ENCODE results near the gene NACA.

Gene NACA

DNA sequence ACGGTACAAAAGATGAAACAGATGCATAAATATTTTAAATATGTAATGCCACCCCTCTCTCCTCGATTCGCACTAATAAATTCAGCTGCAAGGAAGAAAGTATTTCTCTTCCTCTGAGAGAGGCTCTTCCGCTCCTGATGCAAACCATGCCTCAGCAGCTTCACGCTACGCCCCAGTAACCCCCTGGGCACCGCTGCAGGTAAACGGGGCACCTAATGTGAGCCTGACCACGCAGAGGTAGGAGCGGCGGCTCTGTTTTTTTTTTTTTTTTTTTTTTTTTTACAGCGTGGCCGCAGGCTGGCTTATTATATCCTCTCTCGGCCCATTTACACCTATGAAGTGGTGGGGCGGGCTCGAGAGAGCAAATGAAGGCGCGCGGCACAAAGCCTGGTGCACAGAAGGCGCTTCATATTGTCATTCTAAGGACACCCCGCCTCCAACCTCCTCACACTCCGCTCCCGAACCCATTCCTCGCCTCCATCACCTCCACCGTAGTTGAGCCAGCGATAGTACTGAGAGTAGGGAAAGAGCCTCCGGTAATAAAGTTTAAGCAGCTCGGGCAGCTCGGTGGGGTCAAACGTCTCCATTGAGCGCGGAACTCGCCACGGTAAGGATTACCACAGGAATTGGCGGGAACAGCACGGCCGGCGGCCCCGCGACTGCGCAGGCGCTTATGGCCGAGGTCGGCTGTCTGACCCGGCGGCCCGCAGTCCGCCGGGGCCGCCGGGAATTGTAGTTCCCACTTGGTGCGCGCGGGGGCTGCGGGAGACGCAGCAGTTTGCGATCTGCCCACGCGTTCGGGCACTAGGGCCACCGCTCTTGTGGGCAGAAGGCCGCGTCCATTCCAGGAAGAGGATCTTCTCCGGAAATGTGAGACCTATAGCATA, 26.9 kb upstream of the NACA start, which contains the start of gene PRIM1 (continued):
- no peak for TF ChIP-seq ZNF23 (tag by site-specific recombination; IDR thresholded peaks at IDR 0.05; ENCODE audit: borderline replicate concordance)
- TF ChIP-seq, protein P1, sequence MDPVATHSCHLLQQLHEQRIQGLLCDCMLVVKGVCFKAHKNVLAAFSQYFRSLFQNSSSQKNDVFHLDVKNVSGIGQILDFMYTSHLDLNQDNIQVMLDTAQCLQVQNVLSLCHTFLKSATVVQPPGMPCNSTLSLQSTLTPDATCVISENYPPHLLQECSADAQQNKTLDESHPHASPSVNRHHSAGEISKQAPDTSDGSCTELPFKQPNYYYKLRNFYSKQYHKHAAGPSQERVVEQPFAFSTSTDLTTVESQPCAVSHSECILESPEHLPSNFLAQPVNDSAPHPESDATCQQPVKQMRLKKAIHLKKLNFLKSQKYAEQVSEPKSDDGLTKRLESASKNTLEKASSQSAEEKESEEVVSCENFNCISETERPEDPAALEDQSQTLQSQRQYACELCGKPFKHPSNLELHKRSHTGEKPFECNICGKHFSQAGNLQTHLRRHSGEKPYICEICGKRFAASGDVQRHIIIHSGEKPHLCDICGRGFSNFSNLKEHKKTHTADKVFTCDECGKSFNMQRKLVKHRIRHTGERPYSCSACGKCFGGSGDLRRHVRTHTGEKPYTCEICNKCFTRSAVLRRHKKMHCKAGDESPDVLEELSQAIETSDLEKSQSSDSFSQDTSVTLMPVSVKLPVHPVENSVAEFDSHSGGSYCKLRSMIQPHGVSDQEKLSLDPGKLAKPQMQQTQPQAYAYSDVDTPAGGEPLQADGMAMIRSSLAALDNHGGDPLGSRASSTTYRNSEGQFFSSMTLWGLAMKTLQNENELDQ (tag by site-specific recombination; IDR thresholded peaks at IDR 0.05; ENCODE audit: low read depth) = no peak
- peak; percentile 88; the same call in 1 of the 2 replicates for TF ChIP-seq ZNF600 (tag by site-specific recombination; IDR thresholded peaks at IDR 0.05)
- TF ChIP-seq, protein P2, sequence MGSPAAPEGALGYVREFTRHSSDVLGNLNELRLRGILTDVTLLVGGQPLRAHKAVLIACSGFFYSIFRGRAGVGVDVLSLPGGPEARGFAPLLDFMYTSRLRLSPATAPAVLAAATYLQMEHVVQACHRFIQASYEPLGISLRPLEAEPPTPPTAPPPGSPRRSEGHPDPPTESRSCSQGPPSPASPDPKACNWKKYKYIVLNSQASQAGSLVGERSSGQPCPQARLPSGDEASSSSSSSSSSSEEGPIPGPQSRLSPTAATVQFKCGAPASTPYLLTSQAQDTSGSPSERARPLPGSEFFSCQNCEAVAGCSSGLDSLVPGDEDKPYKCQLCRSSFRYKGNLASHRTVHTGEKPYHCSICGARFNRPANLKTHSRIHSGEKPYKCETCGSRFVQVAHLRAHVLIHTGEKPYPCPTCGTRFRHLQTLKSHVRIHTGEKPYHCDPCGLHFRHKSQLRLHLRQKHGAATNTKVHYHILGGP (tag by site-specific recombination; IDR thresholded peaks at IDR 0.05) = no peak
- TF ChIP-seq ZNF530 (tag by site-specific recombination; IDR thresholded peaks at IDR 0.05; ENCODE audit: low read depth) = no peak
- TF ChIP-seq ZNF10 (tag by site-specific recombination; IDR thresholded peaks at IDR 0.05) = no peak
- no peak for TF ChIP-seq ZNF837 (tag by site-specific recombination; IDR thresholded peaks at IDR 0.05)
- no peak for TF ChIP-seq ZNF624 (tag by site-specific recombination; IDR thresholded peaks at IDR 0.05)
- no peak for TF ChIP-seq ZNF155 (tag by site-specific recombination; IDR thresholded peaks at IDR 0.05)
- TF ChIP-seq ZNF510 (tag by site-specific recombination; IDR thresholded peaks at IDR 0.05; ENCODE audit: insufficient replicate concordance) = no peak
- TF ChIP-seq SCRT2 (tag by site-specific recombination; IDR thresholded peaks at IDR 0.05) = no peak
- TF ChIP-seq ZNF169 (tag by site-specific recombination; IDR thresholded peaks at IDR 0.05) = no peak
- TF ChIP-seq, protein P3, sequence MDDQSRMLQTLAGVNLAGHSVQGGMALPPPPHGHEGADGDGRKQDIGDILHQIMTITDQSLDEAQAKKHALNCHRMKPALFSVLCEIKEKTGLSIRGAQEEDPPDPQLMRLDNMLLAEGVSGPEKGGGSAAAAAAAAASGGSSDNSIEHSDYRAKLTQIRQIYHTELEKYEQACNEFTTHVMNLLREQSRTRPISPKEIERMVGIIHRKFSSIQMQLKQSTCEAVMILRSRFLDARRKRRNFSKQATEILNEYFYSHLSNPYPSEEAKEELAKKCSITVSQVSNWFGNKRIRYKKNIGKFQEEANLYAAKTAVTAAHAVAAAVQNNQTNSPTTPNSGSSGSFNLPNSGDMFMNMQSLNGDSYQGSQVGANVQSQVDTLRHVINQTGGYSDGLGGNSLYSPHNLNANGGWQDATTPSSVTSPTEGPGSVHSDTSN (CRISPR knock-in tag; IDR thresholded peaks at IDR 0.05) = peak; percentile 50; the same call in 1 of the 2 replicates
- peak; percentile 33; the same call in 1 of the 2 replicates for TF ChIP-seq GLIS2 (tag by site-specific recombination; IDR thresholded peaks at IDR 0.05)
- no peak for TF ChIP-seq WT1 (tag by site-specific recombination; IDR thresholded peaks at IDR 0.05)
- no peak for TF ChIP-seq ZNF549 (tag by site-specific recombination; IDR thresholded peaks at IDR 0.05)
- TF ChIP-seq, protein P4, sequence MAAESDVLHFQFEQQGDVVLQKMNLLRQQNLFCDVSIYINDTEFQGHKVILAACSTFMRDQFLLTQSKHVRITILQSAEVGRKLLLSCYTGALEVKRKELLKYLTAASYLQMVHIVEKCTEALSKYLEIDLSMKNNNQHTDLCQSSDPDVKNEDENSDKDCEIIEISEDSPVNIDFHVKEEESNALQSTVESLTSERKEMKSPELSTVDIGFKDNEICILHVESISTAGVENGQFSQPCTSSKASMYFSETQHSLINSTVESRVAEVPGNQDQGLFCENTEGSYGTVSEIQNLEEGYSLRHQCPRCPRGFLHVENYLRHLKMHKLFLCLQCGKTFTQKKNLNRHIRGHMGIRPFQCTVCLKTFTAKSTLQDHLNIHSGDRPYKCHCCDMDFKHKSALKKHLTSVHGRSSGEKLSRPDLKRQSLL (tag by site-specific recombination; IDR thresholded peaks at IDR 0.05) = peak; percentile 90
- 0 out of 2 replicates have a peak, but pooled peaks have one; percentile 61 for TF ChIP-seq ZNF24 (tag by site-specific recombination; IDR thresholded peaks at IDR 0.05)
- peak; percentile 25; the same call in 1 of the 2 replicates for TF ChIP-seq ZBTB21 (tag by site-specific recombination; IDR thresholded peaks at IDR 0.05)
- TF ChIP-seq PRDM1 (tag by site-specific recombination; IDR thresholded peaks at IDR 0.05) = no peak
- TF ChIP-seq, protein P5, sequence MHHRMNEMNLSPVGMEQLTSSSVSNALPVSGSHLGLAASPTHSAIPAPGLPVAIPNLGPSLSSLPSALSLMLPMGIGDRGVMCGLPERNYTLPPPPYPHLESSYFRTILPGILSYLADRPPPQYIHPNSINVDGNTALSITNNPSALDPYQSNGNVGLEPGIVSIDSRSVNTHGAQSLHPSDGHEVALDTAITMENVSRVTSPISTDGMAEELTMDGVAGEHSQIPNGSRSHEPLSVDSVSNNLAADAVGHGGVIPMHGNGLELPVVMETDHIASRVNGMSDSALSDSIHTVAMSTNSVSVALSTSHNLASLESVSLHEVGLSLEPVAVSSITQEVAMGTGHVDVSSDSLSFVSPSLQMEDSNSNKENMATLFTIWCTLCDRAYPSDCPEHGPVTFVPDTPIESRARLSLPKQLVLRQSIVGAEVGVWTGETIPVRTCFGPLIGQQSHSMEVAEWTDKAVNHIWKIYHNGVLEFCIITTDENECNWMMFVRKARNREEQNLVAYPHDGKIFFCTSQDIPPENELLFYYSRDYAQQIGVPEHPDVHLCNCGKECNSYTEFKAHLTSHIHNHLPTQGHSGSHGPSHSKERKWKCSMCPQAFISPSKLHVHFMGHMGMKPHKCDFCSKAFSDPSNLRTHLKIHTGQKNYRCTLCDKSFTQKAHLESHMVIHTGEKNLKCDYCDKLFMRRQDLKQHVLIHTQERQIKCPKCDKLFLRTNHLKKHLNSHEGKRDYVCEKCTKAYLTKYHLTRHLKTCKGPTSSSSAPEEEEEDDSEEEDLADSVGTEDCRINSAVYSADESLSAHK (tag by site-specific recombination; IDR thresholded peaks at IDR 0.05) = no peak
- peak; percentile 13 for TF ChIP-seq GLIS1 (tag by site-specific recombination; IDR thresholded peaks at IDR 0.05)
- TF ChIP-seq ZNF202 (tag by site-specific recombination; IDR thresholded peaks at IDR 0.05; ENCODE audit: borderline replicate concordance) = no peak
- TF ChIP-seq, protein P6, sequence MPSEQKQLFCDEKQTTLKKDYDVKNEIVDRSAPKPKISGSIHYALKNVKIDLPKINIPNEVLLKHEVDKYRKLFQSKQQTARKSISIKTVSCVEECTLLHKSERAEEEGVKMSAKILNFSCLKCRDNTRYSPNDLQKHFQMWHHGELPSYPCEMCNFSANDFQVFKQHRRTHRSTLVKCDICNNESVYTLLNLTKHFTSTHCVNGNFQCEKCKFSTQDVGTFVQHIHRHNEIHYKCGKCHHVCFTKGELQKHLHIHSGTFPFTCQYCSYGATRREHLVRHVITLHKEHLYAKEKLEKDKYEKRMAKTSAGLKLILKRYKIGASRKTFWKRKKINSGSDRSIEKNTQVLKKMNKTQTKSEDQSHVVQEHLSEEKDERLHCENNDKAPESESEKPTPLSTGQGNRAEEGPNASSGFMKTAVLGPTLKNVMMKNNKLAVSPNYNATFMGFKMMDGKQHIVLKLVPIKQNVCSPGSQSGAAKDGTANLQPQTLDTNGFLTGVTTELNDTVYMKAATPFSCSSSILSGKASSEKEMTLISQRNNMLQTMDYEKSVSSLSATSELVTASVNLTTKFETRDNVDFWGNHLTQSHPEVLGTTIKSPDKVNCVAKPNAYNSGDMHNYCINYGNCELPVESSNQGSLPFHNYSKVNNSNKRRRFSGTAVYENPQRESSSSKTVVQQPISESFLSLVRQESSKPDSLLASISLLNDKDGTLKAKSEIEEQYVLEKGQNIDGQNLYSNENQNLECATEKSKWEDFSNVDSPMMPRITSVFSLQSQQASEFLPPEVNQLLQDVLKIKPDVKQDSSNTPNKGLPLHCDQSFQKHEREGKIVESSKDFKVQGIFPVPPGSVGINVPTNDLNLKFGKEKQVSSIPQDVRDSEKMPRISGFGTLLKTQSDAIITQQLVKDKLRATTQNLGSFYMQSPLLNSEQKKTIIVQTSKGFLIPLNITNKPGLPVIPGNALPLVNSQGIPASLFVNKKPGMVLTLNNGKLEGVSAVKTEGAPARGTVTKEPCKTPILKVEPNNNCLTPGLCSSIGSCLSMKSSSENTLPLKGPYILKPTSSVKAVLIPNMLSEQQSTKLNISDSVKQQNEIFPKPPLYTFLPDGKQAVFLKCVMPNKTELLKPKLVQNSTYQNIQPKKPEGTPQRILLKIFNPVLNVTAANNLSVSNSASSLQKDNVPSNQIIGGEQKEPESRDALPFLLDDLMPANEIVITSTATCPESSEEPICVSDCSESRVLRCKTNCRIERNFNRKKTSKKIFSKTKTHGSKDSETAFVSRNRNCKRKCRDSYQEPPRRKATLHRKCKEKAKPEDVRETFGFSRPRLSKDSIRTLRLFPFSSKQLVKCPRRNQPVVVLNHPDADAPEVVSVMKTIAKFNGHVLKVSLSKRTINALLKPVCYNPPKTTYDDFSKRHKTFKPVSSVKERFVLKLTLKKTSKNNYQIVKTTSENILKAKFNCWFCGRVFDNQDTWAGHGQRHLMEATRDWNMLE (tag by site-specific recombination; conservative IDR thresholded peaks at IDR 0.05; ENCODE audit: low read depth) = peak; percentile 12; the same call in 1 of the 2 replicates
- TF ChIP-seq ZNF560 (tag by site-specific recombination; IDR thresholded peaks at IDR 0.05; ENCODE audit: borderline replicate concordance) = no peak

Data from HEK293 (cell line).